Chondrocyte (in vitro differentiated cells): ENCODE measurements around the gene NPIPB2. TPM values are rescaled to one million over a fixed set of nuclear protein-coding genes. Genes with fewer than 3 reads are reported as not detected.

ENCODE experiments used
- DNase-seq: peaks from one replicate; pipeline ENCODE4 v3.0.0; 2021; ENCODE audit warnings: mixed read lengths, low spot score
- H3K27ac Mint-ChIP-seq: one replicate; pipeline ENCODE4 v1.8.0; 2021; ENCODE audit warnings: mild to moderate bottlenecking, moderate library complexity, mixed read lengths; ENCODE audit not compliant: unreplicated experiment
- H3K27me3 Mint-ChIP-seq: 2 replicates; pipeline ENCODE4 v1.8.0; 2021; ENCODE audit warnings: low read depth, mixed read lengths
- H3K36me3 Mint-ChIP-seq: 2 replicates; pipeline ENCODE4 v1.8.0; 2021; ENCODE audit warnings: low read depth, mixed read lengths
- H3K4me1 Mint-ChIP-seq: 2 replicates; pipeline ENCODE4 v1.8.0; 2021; ENCODE audit warnings: low read depth, mild to moderate bottlenecking, mixed read lengths
- H3K4me3 Mint-ChIP-seq: one replicate; pipeline ENCODE4 v1.8.0; 2021; ENCODE audit warnings: mild to moderate bottlenecking, moderate library complexity, mixed read lengths; ENCODE audit not compliant: unreplicated experiment
- H3K9me3 Mint-ChIP-seq: 2 replicates; pipeline ENCODE4 v1.8.0; 2021; ENCODE audit warnings: low read depth, mixed read lengths
- total RNA-seq: library from RNA; stranded (reverse); gene quantifications from 3 replicates; pipeline ENCODE4 v1.2.1, GENCODE V29; 2021
- TF ChIP-seq, protein P1 (sequence below): fragments of 200-600 bp; sonication (generic); IDR thresholded peaks from 2 replicates; pipeline ENCODE4 v1.5.0; 2021; ENCODE audit warnings: antibody characterized with exemption, mild to moderate bottlenecking, moderate library complexity

Gene NPIPB2
- total RNA-seq, 1 donor from 2014 or later = 6.2 TPM

DNA sequence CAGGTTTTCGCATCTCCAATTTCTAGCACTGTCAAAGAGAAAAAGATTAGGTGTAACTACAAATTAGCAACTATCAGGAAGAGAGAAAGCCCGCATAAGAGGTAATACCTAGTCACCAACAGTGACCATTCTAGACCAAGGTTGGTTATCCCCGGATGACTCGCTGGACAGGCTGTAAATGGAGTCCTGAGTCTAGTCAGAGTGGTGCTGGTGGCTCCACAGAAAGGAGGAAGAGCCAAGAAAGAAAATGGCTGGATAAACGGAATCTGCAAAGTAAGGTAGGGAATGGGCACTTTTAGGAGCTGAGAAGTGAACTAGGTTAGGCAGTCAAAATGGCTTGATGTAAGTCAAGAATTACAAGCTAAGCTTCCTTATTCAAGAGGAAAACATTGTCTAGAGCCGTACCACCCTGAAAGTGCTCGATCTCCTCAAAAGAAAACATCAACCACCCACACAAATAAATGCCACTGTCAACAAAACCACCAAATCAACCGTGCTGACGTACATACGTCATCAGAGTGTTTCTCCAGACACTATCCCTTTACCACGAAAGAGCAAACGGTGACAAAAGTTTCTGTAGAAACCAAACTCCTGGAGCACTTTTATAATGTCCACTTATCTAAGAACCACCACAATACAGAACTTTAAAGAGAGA is 28.3 kb downstream of the NPIPB2 start:
- H3K4me1 Mint-ChIP-seq = peaks cover 54% of the 10 kb centered on the region
- H3K4me3 Mint-ChIP-seq = peak overlapping the region; percentile 92
- no peak for DNase-seq
- peak overlapping the region; percentile 84 for H3K27ac Mint-ChIP-seq
- no peaks in the 10 kb centered on the region for H3K9me3 Mint-ChIP-seq
- TF ChIP-seq, protein P1, sequence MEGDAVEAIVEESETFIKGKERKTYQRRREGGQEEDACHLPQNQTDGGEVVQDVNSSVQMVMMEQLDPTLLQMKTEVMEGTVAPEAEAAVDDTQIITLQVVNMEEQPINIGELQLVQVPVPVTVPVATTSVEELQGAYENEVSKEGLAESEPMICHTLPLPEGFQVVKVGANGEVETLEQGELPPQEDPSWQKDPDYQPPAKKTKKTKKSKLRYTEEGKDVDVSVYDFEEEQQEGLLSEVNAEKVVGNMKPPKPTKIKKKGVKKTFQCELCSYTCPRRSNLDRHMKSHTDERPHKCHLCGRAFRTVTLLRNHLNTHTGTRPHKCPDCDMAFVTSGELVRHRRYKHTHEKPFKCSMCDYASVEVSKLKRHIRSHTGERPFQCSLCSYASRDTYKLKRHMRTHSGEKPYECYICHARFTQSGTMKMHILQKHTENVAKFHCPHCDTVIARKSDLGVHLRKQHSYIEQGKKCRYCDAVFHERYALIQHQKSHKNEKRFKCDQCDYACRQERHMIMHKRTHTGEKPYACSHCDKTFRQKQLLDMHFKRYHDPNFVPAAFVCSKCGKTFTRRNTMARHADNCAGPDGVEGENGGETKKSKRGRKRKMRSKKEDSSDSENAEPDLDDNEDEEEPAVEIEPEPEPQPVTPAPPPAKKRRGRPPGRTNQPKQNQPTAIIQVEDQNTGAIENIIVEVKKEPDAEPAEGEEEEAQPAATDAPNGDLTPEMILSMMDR = no peak
- H3K27me3 Mint-ChIP-seq = no peaks in the 10 kb centered on the region
- no peaks in the 10 kb centered on the region for H3K36me3 Mint-ChIP-seq

DNA sequence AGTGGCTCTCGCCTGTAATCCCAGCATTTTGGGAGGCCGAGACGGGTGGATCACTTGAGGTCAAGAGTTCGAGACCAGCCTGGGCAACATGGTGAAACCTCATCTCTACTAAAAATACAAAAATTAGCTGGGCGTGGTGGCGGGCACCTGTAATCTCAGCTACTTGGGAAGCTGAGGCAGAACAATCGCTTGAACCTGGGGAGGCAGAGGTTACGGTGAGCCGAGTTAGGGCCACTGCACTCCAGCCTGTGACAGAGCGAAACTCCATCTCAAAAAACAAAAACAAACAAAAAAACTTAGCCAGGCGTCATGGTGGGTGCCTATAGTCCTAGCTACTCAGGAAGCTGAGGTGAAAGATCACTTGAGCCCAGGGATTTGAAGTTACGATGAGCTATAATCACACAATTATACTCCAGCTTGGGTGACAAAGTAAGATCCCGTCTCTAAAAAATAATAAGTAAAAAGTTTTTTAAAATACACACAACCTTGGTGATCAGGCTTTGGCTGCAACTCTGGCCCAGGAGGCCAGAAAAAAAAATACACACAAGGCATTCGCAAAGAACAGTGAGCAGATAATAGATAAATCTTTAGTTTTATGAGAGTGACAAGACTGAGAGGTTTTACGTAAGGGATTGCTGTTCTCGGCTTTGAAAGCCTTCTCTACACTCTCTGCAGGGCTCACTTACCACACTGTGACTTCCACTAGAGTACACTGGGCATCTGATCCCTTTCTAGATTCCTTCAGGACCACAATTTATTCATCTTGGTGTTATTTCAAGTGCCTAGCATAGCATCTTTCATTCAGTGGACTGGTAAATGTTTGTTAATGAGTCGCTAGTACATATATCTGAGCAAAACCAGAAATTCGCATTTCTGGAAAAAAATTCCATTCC is 31.9 kb downstream of the NPIPB2 start:
- TF ChIP-seq, protein P1 = no peak
- Mint-ChIP-seq H3K27me3 (no peaks in the 10 kb centered on the region), H3K27ac (peak overlapping the region; percentile 18), H3K9me3 (no peaks in the 10 kb centered on the region), H3K36me3 (no peaks in the 10 kb centered on the region), H3K4me3 (no peak overlapping the region), H3K4me1 (peaks cover 55% of the 10 kb centered on the region)
- DNase-seq = no peak

DNA sequence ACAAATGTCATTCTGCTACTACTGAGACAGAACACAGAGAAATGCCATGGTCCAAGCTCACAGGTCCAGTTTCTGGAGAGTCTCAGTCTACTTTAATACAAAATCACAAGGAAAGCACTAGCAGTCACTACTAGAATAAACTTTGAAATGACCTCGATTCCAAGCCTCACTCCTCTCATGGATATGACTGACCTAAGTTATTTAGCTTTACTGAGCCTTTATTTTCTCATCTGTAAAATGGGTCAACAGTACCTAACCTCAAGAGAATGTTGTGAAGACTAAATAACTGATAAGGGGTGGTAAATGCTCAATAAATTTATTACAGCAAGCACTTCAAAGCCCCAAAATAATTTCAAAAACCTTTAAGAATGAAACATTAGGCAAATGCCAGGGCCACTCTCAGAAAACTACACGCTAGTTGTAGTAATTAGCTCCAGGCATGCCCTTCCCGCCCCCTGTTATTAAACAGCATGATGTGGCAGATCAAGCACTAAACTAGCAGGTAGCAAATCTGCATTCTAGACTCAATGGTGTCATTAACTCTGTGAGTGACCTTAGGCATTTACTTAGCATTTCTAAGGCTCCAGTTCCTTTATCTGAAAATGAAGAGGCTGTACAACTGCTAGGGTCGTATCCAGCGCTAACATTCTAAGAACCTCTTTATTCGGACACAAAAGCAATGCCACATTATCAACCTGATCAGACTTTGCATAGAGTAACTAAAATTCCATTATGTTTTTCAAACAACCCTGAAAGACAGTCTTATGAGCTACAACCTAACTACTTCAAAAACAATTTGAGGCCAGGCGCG is 34.5 kb downstream of the NPIPB2 start:
- Mint-ChIP-seq H3K9me3 (no peaks in the 10 kb centered on the region), H3K4me1 (peaks cover 38% of the 10 kb centered on the region), H3K36me3 (no peaks in the 10 kb centered on the region), H3K4me3 (no peak overlapping the region), H3K27me3 (no peaks in the 10 kb centered on the region), H3K27ac (no peak overlapping the region)
- TF ChIP-seq, protein P1 = no peak
- no peak for DNase-seq

DNA sequence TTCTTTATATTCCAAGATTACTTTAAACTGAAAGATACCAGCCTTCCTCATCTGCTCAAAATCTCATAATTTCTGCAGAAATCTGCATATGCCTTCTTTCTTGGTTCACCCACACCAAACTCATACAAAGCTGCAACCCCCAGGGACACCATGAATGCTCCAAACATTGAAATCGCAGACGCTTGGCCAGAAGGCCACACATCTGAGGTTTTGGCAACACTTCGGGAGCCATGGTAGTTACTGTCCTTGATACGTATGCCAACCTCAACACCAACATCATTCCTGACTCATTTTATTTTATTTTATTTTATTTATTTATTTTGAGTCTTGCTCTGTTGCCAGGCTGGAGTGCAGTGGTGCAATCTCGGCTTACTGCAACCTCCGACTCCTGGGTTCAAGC is 37.9 kb downstream of the NPIPB2 start:
- Mint-ChIP-seq H3K27ac (no peak overlapping the region), H3K4me3 (no peak overlapping the region), H3K27me3 (no peaks in the 10 kb centered on the region), H3K36me3 (no peaks in the 10 kb centered on the region), H3K4me1 (peaks cover 24% of the 10 kb centered on the region), H3K9me3 (no peaks in the 10 kb centered on the region)
- TF ChIP-seq, protein P1 = no peak
- no peak for DNase-seq

DNA sequence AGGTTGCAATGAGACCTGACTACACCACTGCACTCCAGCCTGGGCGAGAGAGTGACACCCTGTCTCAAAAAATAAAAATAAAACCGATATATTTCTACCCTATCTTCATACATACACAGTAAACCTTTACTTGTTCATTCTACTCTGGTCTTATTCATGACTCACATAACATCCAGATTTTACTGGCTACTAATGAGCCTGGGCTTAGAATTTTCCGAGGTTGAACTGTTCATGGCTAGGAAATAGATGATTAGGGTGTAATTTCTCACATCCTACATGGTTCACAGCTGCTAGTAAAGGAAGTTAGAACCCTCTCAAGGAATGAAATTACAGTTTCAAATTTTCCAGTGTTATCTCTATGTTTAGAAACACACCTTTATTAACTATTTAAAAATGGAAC is 40.8 kb downstream of the NPIPB2 start:
- Mint-ChIP-seq H3K4me1 (peaks cover 39% of the 10 kb centered on the region), H3K27me3 (no peaks in the 10 kb centered on the region), H3K4me3 (no peak overlapping the region), H3K36me3 (no peaks in the 10 kb centered on the region), H3K9me3 (no peaks in the 10 kb centered on the region), H3K27ac (no peak overlapping the region)
- TF ChIP-seq, protein P1 = no peak
- no peak for DNase-seq
